GM23248 (cell line): ENCODE measurements around the gene NOC2L. TPM values are rescaled to one million over a fixed set of nuclear protein-coding genes. Genes with fewer than 3 reads are reported as not detected.

Source experiments
- DNase-seq: peaks from one replicate; pipeline ENCODE4 v3.0.0-alpha.2; 2015
- H2AFZ ChIP-seq: fragments of 200-600 bp; sonication (generic); 2 replicates; pipeline ENCODE4 v1.6.1; 2016; ENCODE audit warnings: antibody characterized with exemption
- H3F3A ChIP-seq: fragments of 200-600 bp; sonication (generic); 2 replicates; pipeline ENCODE4 v1.6.1; 2016; ENCODE audit warnings: mild to moderate bottlenecking, antibody characterized with exemption, mixed run types; ENCODE audit not compliant: insufficient read depth
- H3K27ac ChIP-seq: fragments of 200-600 bp; sonication (generic); 2 replicates; pipeline ENCODE4 v1.5.1; 2016; ENCODE audit warnings: mild to moderate bottlenecking
- H3K27me3 ChIP-seq: fragments of 200-600 bp; sonication (generic); replicated peaks from 2 replicates; pipeline ENCODE4 v1.6.1; 2016; ENCODE audit warnings: mild to moderate bottlenecking; ENCODE audit not compliant: insufficient read depth
- H3K36me3 ChIP-seq: fragments of 200-600 bp; sonication (generic); 2 replicates; pipeline ENCODE4 v1.6.1; 2016; ENCODE audit warnings: low read depth, mild to moderate bottlenecking
- H3K4me1 ChIP-seq: fragments of 200-600 bp; sonication (generic); 2 replicates; pipeline ENCODE4 v1.6.1; 2016; ENCODE audit warnings: mild to moderate bottlenecking; ENCODE audit not compliant: insufficient read depth
- H3K4me2 ChIP-seq: fragments of 200-600 bp; sonication (generic); one replicate; pipeline ENCODE4 v1.6.1; 2016; ENCODE audit warnings: mild to moderate bottlenecking; ENCODE audit not compliant: unreplicated experiment
- H3K4me3 ChIP-seq: fragments of 200-600 bp; sonication (generic); 2 replicates; pipeline ENCODE4 v1.5.1; 2016; ENCODE audit warnings: mild to moderate bottlenecking
- H3K79me2 ChIP-seq: fragments of 200-600 bp; sonication (generic); 2 replicates; pipeline ENCODE4 v1.6.1; 2016; ENCODE audit warnings: mild to moderate bottlenecking; ENCODE audit not compliant: insufficient read depth
- H3K9ac ChIP-seq: fragments of 200-600 bp; sonication (generic); 2 replicates; pipeline ENCODE4 v1.6.1; 2016; ENCODE audit warnings: mild to moderate bottlenecking
- H3K9me2 ChIP-seq: fragments of 200-600 bp; sonication (generic); 2 replicates; pipeline ENCODE4 v1.6.1; 2016; ENCODE audit warnings: mixed run types, mild to moderate bottlenecking, moderate library complexity; ENCODE audit not compliant: insufficient read depth
- H3K9me3 ChIP-seq: fragments of 200-600 bp; sonication (generic); one replicate; pipeline ENCODE4 v1.6.1; 2017; ENCODE audit warnings: low read depth
- H4K20me1 ChIP-seq: fragments of 200-600 bp; sonication (generic); 2 replicates; pipeline ENCODE4 v1.6.0; 2016; ENCODE audit not compliant: insufficient read depth
- EZH2 ChIP-seq: fragments of 200-600 bp; sonication (generic); IDR thresholded peaks from 2 replicates; pipeline ENCODE4 v1.6.1; 2018; ENCODE audit warnings: antibody characterized with exemption, mild to moderate bottlenecking; ENCODE audit not compliant: insufficient read depth, poor library complexity, severe bottlenecking
- EZH2phosphoT487 ChIP-seq: fragments of 200-600 bp; sonication (generic); IDR thresholded peaks from 2 replicates; pipeline ENCODE4 v1.6.1; 2018; ENCODE audit warnings: antibody characterized with exemption, moderate library complexity, mild to moderate bottlenecking, low read depth; ENCODE audit not compliant: insufficient read depth
- WGBS, 2 experiments: methylation state at CpG; one replicate each; pipeline ENCODE4 v1.1.6; 2015 to 2017; ENCODE audit warnings: low lambda C conversion rate in 2 of 2, low coverage in 1 of 2; ENCODE audit errors: missing lambda C conversion rate in 2 of 2; 5-methylcytosine and 5-hydroxymethylcytosine counted together
- in situ Hi-C: fragments of 300-500 bp; cut with MboI; formaldehyde crosslinking; loops from 2 replicates; pipeline ENCODE4 v1.15.0; 2020
- polyA plus RNA-seq: library from polyadenylated mRNA; unstranded; fragments of >200 nt; fragmentation: Nextera tagmentation; extraction: Ambion mirVana; gene quantifications from 2 replicates; pipeline ENCODE4 v1.2.1, GENCODE V29; 2016
- total RNA-seq: library from RNA; depleted of rRNA; stranded (reverse); fragments of >200 nt; shearing (Covaris generic); gene quantifications from 2 replicates; pipeline ENCODE4 v1.2.3, GENCODE V29; 2014

Gene NOC2L
- total and polyA plus RNA-seq, 2 experiments from 2014 or later: 64.0 to 67.3 TPM

DNA sequence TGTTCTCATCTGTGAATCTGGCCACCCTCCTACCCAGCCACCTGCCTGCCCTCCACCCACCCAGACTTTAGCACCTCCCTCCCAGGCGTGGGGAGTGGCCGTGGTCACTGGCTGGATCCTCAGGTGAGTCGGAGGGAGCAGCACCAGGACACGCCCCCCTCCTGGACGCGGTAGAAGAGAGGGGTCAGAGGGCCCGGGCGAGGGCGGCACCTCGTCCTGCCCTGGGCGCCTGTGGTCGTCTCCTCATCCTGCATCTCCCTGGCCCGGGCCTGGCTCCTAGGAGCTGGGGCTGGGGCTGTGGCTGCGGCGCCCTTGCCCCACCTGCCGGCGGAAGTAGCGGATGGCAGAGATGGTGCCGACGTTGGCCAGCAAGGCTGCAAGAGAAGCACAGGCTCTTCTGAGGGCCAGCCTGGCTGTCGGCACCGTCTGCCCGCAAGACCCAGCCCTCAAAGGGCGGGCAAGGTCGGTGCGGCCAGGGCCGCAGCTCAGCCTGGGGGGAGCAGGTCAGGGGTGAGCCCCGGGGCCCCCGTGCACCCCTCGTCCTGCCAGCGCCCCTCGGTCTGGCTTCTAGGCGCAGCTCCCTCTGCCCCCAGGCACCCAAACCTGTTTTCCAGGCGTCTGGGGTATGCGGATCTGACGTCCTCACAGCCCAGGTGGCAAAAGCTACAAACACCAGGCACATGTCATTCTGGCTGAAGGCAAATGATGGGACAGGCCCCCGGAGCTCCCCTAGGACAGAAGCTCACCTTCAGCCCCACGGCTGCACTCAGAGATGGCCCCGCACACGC is 17.0 kb upstream of the NOC2L start:
- peak overlapping the region; percentile 28; the same call in 1 of the 2 replicates for H3K9ac ChIP-seq
- H3K27me3 ChIP-seq: no peaks in the 10 kb centered on the region
- H3K79me2 ChIP-seq: no peaks in the 10 kb centered on the region
- H3K27ac ChIP-seq: no peak overlapping the region
- H4K20me1 ChIP-seq: no peaks in the 10 kb centered on the region
- in situ Hi-C loops: no loop called here
- TF ChIP-seq EZH2 (no peak), EZH2phosphoT487 (no peak)
- H3K9me3 ChIP-seq: no peaks in the 10 kb centered on the region
- H2AFZ ChIP-seq: peak overlapping the region; percentile 69; the same call in 1 of the 2 replicates
- H3K36me3 ChIP-seq: no peaks in the 10 kb centered on the region
- H3K9me2 ChIP-seq: no peaks in the 10 kb centered on the region
- 5 to 7% methylated on average over 31 of the region's 40 CpGs for WGBS, 2 experiments
- H3K4me2 ChIP-seq: peak overlapping the region; percentile 58
- H3K4me3 ChIP-seq: peak overlapping the region; percentile 45
- no peaks in the 10 kb centered on the region for H3K4me1 ChIP-seq
- no peaks in the 10 kb centered on the region for H3F3A ChIP-seq
- DNase-seq: peak; percentile 83

- H3K9me2 ChIP-seq: no peaks in the 10 kb centered on the region
- 62 to 65% methylated on average over 6 to 9 of the region's 9 CpGs for WGBS, 2 experiments
- no peaks in the 10 kb centered on the region for H3K4me1 ChIP-seq
- no peak overlapping the region for H3K9ac ChIP-seq
- no peaks in the 10 kb centered on the region for H3K79me2 ChIP-seq
- no peaks in the 10 kb centered on the region for H4K20me1 ChIP-seq
- no peaks in the 10 kb centered on the region for H3F3A ChIP-seq
- H3K27me3 ChIP-seq: no peaks in the 10 kb centered on the region
- H3K4me2 ChIP-seq: no peak overlapping the region
- H3K27ac ChIP-seq: no peak overlapping the region
- TF ChIP-seq EZH2phosphoT487 (no peak), EZH2 (no peak)
- in situ Hi-C loops: no loop called here
- H3K4me3 ChIP-seq: no peak overlapping the region
- no peaks in the 10 kb centered on the region for H3K36me3 ChIP-seq
- no peaks in the 10 kb centered on the region for H3K9me3 ChIP-seq
- DNase-seq: no peak
- H2AFZ ChIP-seq: no peak overlapping the region
Observed at GRCh38 chr1:975365-975764, 16.3 kb upstream of the NOC2L start.

- 65 to 70% methylated on average over 15 to 17 of the region's 17 CpGs for WGBS, 2 experiments
- Histone ChIP-seq H3K9me2 (no peaks in the 10 kb centered on the region), H3K36me3 (no peaks in the 10 kb centered on the region), H3K79me2 (no peaks in the 10 kb centered on the region), H3K9ac (no peak overlapping the region), H3F3A (no peaks in the 10 kb centered on the region), H4K20me1 (no peaks in the 10 kb centered on the region), H3K4me3 (no peak overlapping the region), H2AFZ (no peak overlapping the region), H3K4me1 (no peaks in the 10 kb centered on the region), H3K9me3 (no peaks in the 10 kb centered on the region), H3K27me3 (no peaks in the 10 kb centered on the region), H3K4me2 (no peak overlapping the region), H3K27ac (no peak overlapping the region)
- no peak for TF ChIP-seq EZH2phosphoT487
- no peak for TF ChIP-seq EZH2
- in situ Hi-C loops: no loop called here
- DNase-seq: no peak
Observed at GRCh38 chr1:974687-975328, 15.8 kb upstream of the NOC2L start.

- Histone ChIP-seq H3K9ac (no peak overlapping the region), H3K27ac (no peak overlapping the region), H4K20me1 (no peaks in the 10 kb centered on the region), H3K79me2 (no peaks in the 10 kb centered on the region), H3K4me1 (no peaks in the 10 kb centered on the region), H3K4me2 (no peak overlapping the region), H3K9me2 (no peaks in the 10 kb centered on the region), H2AFZ (no peak overlapping the region), H3K27me3 (no peaks in the 10 kb centered on the region), H3K36me3 (no peaks in the 10 kb centered on the region), H3F3A (no peaks in the 10 kb centered on the region), H3K9me3 (no peaks in the 10 kb centered on the region), H3K4me3 (no peak overlapping the region)
- in situ Hi-C loops: no loop called here
- DNase-seq: no peak
- WGBS, 2 experiments: 94 to 100% methylated on average over 8 to 11 of the region's 11 CpGs
- TF ChIP-seq EZH2: no peak
- TF ChIP-seq EZH2phosphoT487: no peak
Observed at GRCh38 chr1:974293-974640, 15.2 kb upstream of the NOC2L start.
